Skin epidermis (tissue), 12 donors: ENCODE data around the gene VMP1.
"Not testable (repeated sequence)": the region's sequence is repeated elsewhere in the genome, so short reads cannot be mapped to it uniquely, and the experiment has no call there.

Experiments used
- H3K27ac ChIP-seq, 21 experiments: fragments of 200-600 bp; sonication (generic) in 11 of 21; one replicate each; pipeline ENCODE4 v1.5.0; 2020; ENCODE audit warnings: mild to moderate bottlenecking in 3 of 21, inconsistent platforms in 2 of 21, moderate library complexity in 2 of 21
- H3K4me3 ChIP-seq, 7 experiments: fragments of 200-600 bp; sonication (generic) in 2 of 7; one replicate each; pipeline ENCODE4 v1.5.0; 2020; ENCODE audit warnings: inconsistent platforms in 2 of 7, mild to moderate bottlenecking in 2 of 7, moderate library complexity in 1 of 7

The VMP1 gene

GRCh38 chr17:59766491-59766890 is 59.0 kb downstream of the VMP1 start:
- peak overlapping the region in 10 of 21 experiments; percentile 13 to 83 (median 40) for H3K27ac ChIP-seq
- H3K4me3 ChIP-seq: no peak overlapping the region

GRCh38 chr17:59767176-59767575 is 59.7 kb downstream of the VMP1 start:
- Histone ChIP-seq H3K4me3 (no peak overlapping the region), H3K27ac (peak overlapping the region in 9 of 21 experiments; percentile 12 to 83 (median 40))

- H3K4me3 ChIP-seq: no peak overlapping the region
- H3K27ac ChIP-seq: peak overlapping the region in 13 of 21 experiments; percentile 6 to 78 (median 58)
These were observed 62.4 kb downstream of the VMP1 start for GRCh38 chr17:59769887-59770286.

DNA sequence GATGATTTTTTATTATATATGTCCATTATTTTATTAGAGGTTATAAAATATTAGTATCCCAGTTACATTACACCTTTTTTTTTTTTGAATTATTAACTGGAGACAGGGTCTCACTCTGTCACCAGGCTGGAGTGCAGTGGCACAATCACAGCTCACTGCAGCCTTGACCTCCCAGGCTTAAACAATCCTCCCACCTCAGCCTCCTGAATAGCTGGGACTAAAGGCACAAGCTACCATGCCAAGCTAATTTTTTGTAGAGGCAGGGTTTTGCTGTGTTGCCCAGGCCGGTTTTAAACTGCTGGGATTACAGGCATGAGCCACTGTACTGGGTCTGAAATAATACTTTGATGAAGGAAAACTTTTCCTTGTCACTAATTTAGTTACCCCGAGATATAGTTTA is 63.6 kb downstream of the VMP1 start:
- Histone ChIP-seq H3K27ac (peak overlapping the region in 7 of 21 experiments; percentile 42 to 78 (median 62)), H3K4me3 (no peak overlapping the region)

GRCh38 chr17:59775786-59776350 is 68.4 kb downstream of the VMP1 start:
- Histone ChIP-seq H3K4me3 (no peak overlapping the region), H3K27ac (peak overlapping the region in 2 of 21 experiments; percentile 6 to 44)

DNA sequence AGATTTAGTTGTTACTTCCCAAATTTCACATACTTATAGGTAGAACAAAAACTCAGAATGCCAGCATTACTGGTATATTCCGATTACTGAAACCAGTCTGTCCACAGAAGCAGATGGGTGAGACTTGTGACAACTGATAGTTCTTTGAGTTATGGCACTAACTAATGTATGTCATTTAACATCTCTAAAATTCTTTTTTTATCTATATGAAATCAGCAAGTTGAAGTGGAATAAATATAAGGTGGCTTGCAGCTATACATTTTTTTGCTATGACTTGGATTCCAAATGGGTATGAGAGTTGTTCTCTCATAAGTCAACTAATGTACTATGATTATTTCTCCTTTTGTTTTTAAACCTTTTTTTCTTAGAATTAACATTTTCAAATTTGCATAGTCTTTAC is 69.1 kb downstream of the VMP1 start:
- Histone ChIP-seq H3K4me3 (no peak overlapping the region), H3K27ac (no peak overlapping the region)

- Histone ChIP-seq H3K4me3 (no peak overlapping the region), H3K27ac (no peak overlapping the region)
These were observed 69.6 kb downstream of the VMP1 start for GRCh38 chr17:59777033-59777432.

DNA sequence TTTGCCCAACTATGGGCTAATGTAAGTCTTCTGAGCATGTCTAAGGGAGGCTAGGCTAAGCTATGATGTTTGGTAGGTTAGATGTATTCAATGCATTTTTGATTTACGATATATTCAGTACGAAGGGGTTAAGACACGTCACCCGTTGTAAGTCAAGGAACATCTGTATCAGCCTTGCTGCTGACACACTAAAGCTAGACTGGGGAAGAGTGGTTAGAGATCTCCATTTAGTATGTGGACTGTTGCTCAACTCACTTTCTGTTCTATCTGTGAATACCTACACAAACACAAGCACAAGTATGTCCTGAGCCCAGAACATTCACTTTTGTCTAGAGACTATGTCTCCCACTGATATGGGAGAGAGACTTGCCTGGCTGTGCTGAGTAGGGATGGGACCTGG is 71.5 kb downstream of the VMP1 start:
- no peak overlapping the region for H3K4me3 ChIP-seq
- peak overlapping the region in 8 of 21 experiments; percentile 11 to 49 (median 31) for H3K27ac ChIP-seq

DNA sequence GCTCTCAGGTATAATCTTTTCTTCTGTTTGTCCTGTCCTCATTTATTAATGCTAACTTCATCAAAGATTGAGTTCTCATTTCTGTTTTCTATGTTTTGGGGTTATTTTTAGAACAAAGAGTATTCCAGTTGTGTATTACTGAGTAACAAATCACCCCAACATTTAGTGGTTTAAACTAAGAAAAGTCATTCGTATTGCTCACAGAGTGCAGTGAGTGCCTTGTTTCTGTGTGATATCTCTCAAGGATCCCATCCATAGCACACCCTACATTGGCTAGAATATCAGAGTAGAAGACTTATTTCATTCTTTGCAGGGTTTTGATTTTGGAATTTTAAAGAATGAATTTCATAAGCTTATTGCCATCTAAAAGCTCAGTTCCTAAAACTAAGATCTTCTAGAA is 72.1 kb downstream of the VMP1 start:
- peak overlapping the region in 9 of 21 experiments; percentile 7 to 49 (median 36) for H3K27ac ChIP-seq
- no peak overlapping the region for H3K4me3 ChIP-seq

DNA sequence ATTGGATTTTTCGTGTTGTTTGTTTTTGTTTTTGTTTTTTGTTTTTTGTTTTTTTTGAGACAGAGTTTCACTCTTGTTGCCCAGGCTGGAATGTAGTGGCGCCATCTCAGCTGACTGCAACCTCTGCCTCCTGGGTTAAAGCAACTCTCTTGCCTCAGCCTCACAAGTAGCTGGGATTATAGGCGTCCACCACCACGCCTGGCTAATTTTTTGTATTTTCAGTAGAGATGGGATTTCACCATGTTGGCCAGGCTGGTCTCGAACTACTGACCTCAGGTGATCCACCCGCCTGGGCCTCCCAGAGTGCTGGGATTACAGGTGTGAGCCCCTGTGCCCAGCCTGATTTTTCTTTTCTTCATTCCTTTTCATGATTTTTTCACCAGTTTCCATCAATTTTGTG is 73.1 kb downstream of the VMP1 start:
- H3K4me3 ChIP-seq: not testable (repeated sequence)
- H3K27ac ChIP-seq: peak overlapping the region in 6 of 21 experiments; percentile 1 to 35 (median 22)

DNA sequence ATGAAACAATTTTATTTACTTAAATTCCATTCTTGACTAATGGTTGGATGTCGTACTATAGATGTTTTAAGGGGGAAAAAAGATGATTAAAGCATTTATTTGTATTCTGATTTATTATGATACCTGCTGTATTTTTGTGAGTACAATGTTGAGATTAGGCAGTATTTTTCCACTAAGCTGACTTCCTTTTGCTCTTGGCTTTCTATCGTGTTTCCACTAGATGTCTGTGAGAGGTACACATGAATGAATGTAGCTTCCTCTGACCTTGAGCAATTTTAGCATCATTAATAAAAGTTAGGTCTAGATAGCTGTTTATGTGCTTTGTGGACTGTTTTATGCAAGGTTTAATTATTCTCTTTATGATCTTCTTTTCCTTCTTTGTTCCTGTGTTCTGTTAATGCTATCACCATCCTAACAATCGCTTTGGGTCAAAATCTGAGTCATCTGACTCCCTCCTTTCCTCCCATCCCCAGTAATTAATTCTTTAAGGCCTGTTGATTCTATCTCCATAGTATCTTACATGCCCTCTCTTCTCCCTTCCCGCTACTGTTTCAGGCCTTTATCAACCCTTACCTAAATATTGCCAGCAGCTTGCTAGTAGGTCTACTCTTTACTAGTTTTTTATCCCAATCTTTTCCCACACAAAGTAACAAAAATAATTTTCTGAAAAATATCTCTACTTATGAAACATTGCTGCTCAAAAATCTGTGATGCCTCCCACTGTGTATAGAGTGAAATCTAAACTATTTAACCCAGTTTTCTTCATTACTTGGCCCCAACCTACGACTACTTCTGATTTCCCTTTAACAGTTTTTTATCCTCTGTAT is 76.0 kb downstream of the VMP1 start:
- H3K4me3 ChIP-seq: no peak overlapping the region

GRCh38 chr17:59785091-59785799 is 77.8 kb downstream of the VMP1 start:
- H3K27ac ChIP-seq: peak overlapping the region; percentile 28 to 100 (median 91)
- H3K4me3 ChIP-seq: no peak overlapping the region

More for the DNA sequence above, 76.0 kb downstream of the VMP1 start:
- peak overlapping the region in 20 of 21 experiments; percentile 66 to 100 (median 92) for H3K27ac ChIP-seq

DNA sequence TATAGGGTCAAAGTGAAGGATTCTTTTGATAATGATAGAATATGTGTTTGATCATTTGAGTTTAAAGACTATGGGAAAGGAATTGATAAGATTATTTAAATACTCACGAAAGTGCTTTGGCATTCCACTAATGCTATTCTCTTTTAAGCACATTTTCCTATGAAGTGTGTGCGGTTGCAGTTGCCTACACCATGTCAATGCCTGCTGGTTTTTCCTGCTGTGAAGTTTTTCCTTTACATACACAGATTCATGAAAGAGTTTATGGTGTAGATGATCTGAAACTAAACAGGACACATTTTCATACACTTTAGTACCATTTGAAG is 78.7 kb downstream of the VMP1 start:
- H3K4me3 ChIP-seq: peak overlapping the region in 2 of 7 experiments; percentile 7 to 8

GRCh38 chr17:59786536-59787319 is 79.3 kb downstream of the VMP1 start:
- H3K27ac ChIP-seq: peak overlapping the region in 20 of 21 experiments; percentile 74 to 100 (median 92)
- peak overlapping the region in 1 of 7 experiments; percentile 8 for H3K4me3 ChIP-seq

More for the DNA sequence above, 78.7 kb downstream of the VMP1 start:
- peak overlapping the region; percentile 45 to 100 (median 91) for H3K27ac ChIP-seq

DNA sequence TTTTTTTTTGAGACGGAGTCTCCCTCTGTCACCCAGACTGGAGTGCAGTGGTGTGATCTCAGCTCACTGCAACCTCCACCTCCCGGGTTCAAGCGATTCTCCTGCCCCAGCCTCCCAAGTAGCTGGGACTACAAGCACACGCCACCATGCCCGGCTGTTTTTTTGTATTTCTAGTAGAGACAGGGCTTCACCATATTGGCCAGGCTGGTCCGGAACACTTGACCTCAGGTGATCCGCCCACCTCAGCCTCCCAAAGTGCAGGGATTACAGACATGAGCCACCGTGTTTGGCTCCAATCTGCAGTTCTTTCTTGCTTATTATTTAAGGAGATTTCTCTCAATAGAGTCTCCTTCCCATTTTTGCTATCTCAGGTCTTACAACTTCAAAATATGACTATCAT is 82.4 kb downstream of the VMP1 start:
- H3K4me3 ChIP-seq: not testable (repeated sequence)
- H3K27ac ChIP-seq: peak overlapping the region in 18 of 21 experiments; percentile 9 to 96 (median 76)

DNA sequence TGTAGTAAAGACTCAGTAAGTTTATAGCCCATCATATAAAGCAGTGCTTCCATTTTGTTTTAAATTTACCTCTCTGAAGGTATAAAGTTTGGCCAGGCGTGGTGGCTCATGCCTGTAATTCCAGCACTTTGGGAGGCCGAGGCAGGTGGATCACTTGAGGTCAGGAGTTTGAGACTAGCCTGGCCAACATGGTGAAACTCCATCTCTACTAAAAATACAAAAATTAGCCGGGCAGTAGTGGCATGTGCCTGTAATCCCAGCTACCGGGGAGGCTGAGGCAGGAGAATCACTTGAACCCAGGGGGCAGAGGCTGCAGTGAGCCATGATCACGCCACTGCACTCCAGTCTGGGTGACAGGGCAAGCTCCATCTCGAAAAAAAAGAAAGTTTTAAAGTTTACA is 83.0 kb downstream of the VMP1 start:
- peak overlapping the region in 18 of 21 experiments; percentile 9 to 96 (median 76) for H3K27ac ChIP-seq
- H3K4me3 ChIP-seq: not testable (repeated sequence)

GRCh38 chr17:59790910-59791309 is 83.5 kb downstream of the VMP1 start:
- peak overlapping the region in 18 of 21 experiments; percentile 10 to 96 (median 74) for H3K27ac ChIP-seq
- H3K4me3 ChIP-seq: no peak overlapping the region

DNA sequence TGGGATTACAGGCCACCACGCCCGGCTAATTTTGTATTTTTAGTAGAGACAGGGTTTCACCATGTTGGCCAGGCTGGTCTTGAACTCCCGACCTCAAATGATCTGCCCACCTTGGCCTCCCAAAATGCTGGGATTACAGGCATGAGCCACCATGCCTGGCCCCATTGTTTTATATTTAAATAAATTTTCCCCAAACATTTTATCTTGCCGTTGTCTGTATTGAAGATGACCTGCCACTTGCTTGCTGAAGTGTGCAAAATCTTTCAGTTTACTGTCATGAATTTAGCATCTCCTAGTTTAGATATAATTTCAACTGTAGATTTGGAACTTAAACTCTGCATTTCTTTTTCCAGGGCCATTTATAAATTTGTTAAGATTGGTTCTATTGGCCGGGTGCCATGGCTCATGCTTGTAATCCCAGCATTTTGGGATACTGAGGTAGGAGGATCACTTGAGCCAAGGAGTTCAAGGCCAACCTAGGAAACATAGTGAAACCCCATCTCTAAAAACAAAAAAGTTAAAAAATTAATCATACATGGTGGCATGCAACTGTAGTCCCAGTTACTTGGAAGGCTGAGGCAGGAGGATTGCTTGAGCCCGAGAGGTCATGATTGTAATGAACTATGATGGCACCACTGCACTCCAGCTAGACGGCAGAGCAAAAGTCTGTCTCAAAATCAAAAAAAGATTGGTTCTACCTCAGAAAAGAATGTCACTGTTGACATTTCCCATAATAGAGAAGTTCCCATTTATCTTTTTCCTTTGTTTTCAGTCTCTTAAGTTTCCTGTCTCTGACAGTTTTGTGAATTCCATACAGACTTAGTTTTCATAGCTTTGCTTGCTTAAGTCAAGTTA is 84.4 kb downstream of the VMP1 start:
- Histone ChIP-seq H3K4me3 (no peak overlapping the region), H3K27ac (peak overlapping the region in 19 of 21 experiments; percentile 9 to 96 (median 59))

GRCh38 chr17:59792458-59792823 is 85.0 kb downstream of the VMP1 start:
- not testable (repeated sequence) for H3K4me3 ChIP-seq
- peak overlapping the region in 12 of 21 experiments; percentile 25 to 96 (median 84) for H3K27ac ChIP-seq
